Pons (tissue), 1 donor: ENCODE results near the gene CAMSAP1.
A peak's percentile ranks its signal among the peaks of the same experiment; 100 is the strongest.

Experiments used
- DNase-seq: peaks from one replicate; pipeline ENCODE4 v3.0.0-alpha.2; 2016; ENCODE audit warnings: low spot score

CAMSAP1 gene

GRCh38 chr9:135814421-135815095 lies 92.8 kb downstream of the CAMSAP1 start:
- no peak for DNase-seq

GRCh38 chr9:135813671-135814290 lies 93.6 kb downstream of the CAMSAP1 start:
- no peak for DNase-seq

- no peak for DNase-seq
Measured at GRCh38 chr9:135812961-135813360, 94.4 kb downstream of the CAMSAP1 start.

DNA sequence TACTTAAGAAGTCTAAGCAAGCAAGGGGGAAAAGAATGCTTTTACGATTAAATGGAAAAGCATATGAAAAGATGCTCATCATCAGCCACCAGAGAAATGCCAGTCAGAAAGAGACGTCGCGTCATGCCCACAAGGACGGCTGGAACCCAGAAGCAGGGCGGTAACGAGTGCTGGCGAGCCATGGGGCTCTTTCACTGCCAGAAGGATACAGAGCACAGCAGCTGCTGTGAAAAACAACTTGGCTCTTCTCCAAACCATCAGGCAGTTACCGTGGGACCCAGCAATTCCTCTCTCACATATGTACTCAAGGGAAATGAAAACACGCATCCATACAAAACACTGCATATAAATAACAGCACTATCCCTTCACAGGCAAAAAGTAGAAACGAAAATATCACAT lies 95.5 kb downstream of the CAMSAP1 start:
- peak; percentile 47 for DNase-seq

- DNase-seq, result no peak
Measured at GRCh38 chr9:135810806-135811575, 96.4 kb downstream of the CAMSAP1 start.

- DNase-seq, result no peak
Measured at GRCh38 chr9:135809166-135809565, 98.2 kb downstream of the CAMSAP1 start.

GRCh38 chr9:135805422-135806022 lies 101.8 kb downstream of the CAMSAP1 start:
- no peak for DNase-seq

- DNase-seq, result no peak
Measured at GRCh38 chr9:135804581-135805421, 102.5 kb downstream of the CAMSAP1 start.

DNA sequence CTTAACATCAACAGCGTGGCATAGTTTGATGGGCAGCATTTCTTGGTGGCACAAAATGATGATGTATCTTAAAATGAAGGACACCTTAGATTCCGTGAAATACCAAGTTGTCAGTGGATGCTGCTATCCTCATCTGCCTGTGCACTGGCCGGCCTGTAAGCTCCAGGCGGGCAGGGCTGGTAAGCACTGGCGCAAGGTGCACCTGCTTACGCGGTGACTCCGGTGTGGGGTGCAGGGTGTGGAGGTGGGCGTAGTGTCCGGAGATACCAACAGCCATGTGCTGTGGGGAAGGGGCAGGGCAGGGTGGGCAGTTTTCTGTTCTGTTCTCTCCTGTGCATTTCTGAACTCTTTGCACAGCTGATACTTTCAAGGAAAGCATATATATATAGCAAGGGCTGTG lies 103.9 kb downstream of the CAMSAP1 start:
- DNase-seq, result no peak

DNA sequence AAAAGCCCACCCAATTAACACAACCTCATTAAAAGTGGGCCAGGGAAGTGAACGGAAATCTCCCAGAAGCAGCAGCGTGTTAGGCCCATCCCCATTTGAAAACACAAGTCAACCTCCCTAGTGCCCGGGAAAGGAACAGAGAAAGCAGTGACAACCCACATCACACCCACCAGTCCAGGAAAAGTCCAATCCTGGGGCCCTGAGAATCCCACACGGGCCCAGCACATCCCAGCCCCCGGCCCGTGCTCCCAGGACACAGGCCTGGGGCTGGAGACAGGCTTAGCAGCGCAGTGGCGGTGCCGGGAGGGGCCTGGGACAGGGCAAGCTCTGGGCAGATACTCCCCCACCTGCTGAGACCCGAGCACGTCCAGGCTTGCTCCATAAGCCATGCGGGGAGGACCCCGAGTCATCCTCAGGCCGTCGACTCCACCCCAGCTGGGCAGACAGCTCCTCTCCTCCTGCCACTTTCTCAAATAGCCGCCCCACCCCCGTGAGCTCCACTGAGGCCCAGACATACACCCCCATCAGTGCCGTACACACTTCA lies 104.4 kb downstream of the CAMSAP1 start:
- no peak for DNase-seq

GRCh38 chr9:135801070-135801469 lies 106.3 kb downstream of the CAMSAP1 start:
- DNase-seq, result no peak

DNA sequence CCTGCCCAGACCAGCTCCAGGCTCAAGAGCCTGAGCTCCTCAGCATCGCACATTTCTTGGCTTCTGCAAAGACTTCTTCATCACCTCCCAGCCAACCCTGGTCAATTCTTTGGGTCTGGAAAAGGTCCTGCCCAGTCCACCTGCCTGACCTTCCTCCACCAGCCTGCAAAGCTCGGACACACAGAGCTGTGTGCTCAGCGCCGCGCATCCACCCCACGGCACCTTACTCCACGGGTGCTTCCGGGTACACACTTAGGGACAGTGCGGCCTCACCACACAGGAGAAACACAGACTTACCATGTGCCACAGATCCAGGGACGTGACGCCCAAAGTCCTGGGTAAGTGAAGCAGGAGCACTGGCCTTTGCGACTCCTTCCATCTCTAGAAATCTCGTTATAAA lies 108.1 kb downstream of the CAMSAP1 start:
- DNase-seq, result no peak

- no peak for DNase-seq
Measured at GRCh38 chr9:135798263-135798585, 109.1 kb downstream of the CAMSAP1 start.

- peak; percentile 31 for DNase-seq
Measured at GRCh38 chr9:135797507-135798262, 109.7 kb downstream of the CAMSAP1 start.

- DNase-seq, result no peak
Measured at GRCh38 chr9:135796784-135797485, 110.4 kb downstream of the CAMSAP1 start.

DNA sequence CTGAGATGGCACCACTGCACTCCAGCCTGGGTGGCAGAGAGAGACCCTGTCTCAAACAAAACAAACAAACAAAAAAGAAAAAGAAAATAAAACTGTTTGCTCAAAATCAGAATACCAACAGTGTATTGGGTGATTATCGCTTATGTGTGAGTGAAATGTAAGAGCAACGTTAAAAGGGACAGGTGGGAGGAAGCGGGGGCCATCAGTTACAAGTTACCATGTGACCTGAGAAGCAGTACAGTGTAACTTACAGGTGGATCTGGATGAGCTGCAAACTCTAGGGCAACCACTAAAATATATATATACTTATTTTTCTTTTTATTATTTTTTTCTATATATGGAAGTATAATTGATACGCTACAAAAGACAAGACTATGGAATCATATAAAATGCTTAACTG lies 112.0 kb downstream of the CAMSAP1 start:
- DNase-seq, result no peak

DNA sequence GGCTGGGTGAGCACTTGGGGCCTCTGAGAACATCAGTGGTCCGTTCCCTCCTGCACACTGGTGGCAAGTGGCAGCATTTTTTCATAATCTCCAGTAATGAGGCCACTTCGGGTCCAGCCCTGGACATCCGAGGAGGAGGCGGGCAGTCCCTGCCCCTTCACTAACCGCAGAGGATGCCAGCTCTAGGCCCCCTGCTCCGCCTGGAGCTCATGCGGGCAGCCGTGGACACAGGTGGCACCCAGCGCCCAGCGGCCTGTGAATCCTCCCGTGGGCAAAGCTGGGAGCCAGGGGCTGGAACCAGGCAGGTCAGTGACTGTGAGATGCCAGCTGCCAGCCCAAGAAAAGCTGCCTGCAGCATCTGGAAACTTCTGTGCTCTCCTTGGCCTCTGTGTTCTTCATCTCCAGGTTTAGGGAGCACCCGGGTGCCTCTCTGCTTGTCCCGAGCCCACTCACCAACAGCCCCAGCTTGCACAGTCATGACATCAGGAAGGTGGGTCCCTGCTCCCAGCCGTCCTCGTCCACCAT lies 112.9 kb downstream of the CAMSAP1 start:
- DNase-seq, result no peak

DNA sequence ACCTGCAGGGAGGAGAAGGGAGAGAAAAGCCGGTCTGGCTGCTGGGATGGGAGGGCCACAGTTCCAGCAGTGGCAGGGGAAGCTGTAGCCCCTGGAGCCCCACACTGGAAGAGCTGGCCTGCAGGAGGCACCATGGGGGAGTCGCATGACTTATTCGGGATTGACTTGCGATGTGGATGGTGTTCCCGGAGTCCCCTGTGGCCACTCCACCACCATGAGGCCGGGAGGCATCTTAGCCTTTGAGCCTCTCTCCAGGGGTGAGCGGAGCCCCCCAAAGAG lies 113.3 kb downstream of the CAMSAP1 start:
- DNase-seq, result no peak

GRCh38 chr9:135793221-135794056 lies 113.9 kb downstream of the CAMSAP1 start:
- no peak for DNase-seq
